HepG2 (cell line): ENCODE measurements around the gene DTWD2. TPM values are rescaled to one million over a fixed set of nuclear protein-coding genes. Genes with fewer than 3 reads are reported as not detected.

Experiments
- ATAC-seq: fragments of 200-7000 bp; cut with Tn5 transposase; 3 replicates; pipeline ENCODE4 v1.9.1; 2020; ENCODE audit warnings: mild to moderate bottlenecking, moderate library complexity
- BruUV-seq: library from RNA; stranded (reverse); fragments of 400-500 nt; replicated peaks from 2 replicates; lab custom pipeline; 2021; lab: Mats Ljungman, UMichigan
- CTCF ChIA-PET: fragments of 300-600 bp; formaldehyde crosslinking; extraction: SDS; loops from one replicate; lab custom pipeline; 2021; ENCODE audit warnings: low total read pairs, inconsistent platforms, low intra/inter-chr PET ratio; lab: Yijun Ruan, JAX
- POLR2A ChIA-PET: fragments of 350-600 bp; sonication (Branson Sonifier 250); formaldehyde crosslinking; loops from one replicate; lab custom pipeline; 2020; ENCODE audit warnings: antibody characterized with exemption, inconsistent platforms; lab: Yijun Ruan, JAX
- DNase-seq: peaks from one replicate; pipeline ENCODE4 v3.0.0-alpha.2; 2015; ENCODE audit warnings: low spot score
- FAIRE-seq: peaks from 3 replicates; lab custom pipeline; 2011; peaks lifted over from hg19 to GRCh38; lab: Jason Lieb, UNC
- H2AFZ ChIP-seq: one replicate; pipeline ENCODE4 v1.6.1; 2011; ENCODE audit warnings: low read length, inconsistent platforms
- H3K27ac ChIP-seq: fragments of 300-600 bp; 3 replicates; pipeline ENCODE4 v1.8.0; 2011; ENCODE audit warnings: mixed run types, mild to moderate bottlenecking, mixed read lengths, low read length, inconsistent platforms; ENCODE audit not compliant: insufficient read depth; ENCODE audit errors: extremely low read length
- H3K27me3 ChIP-seq, 2 experiments: fragments of 200-600 bp in 1 of 2; 2 replicates in 1 of 2; 3 replicates in 1 of 2; pipeline versions ENCODE4 v1.6.0 to v1.8.0; 2011; ENCODE audit warnings: low read length in 2 of 2, mild to moderate bottlenecking in 2 of 2, moderate library complexity in 2 of 2, inconsistent platforms in 1 of 2; ENCODE audit not compliant: insufficient read depth in 2 of 2, control insufficient read depth in 1 of 2
- H3K36me3 ChIP-seq, 2 experiments: fragments of 200-600 bp in 1 of 2; replicated peaks in 1 of 2; 2 replicates in 1 of 2; 3 replicates in 1 of 2; pipeline versions ENCODE4 v1.5.1 to v1.8.0; 2011; ENCODE audit warnings: low read length in 2 of 2, inconsistent platforms in 1 of 2; ENCODE audit not compliant: insufficient read depth in 2 of 2, control insufficient read depth in 1 of 2
- H3K4me1 ChIP-seq: 2 replicates; pipeline ENCODE4 v1.5.1; 2012; ENCODE audit warnings: low read length, inconsistent platforms; ENCODE audit not compliant: insufficient read depth
- H3K4me2 ChIP-seq: 2 replicates; pipeline ENCODE4 v1.6.0; 2011; ENCODE audit warnings: low read depth, low read length, inconsistent platforms
- H3K4me3 ChIP-seq, 3 experiments: fragments of 200-600 bp in 1 of 3; sonication (generic), shearing (Covaris generic) in 1 of 3; replicated peaks in 1 of 3; 2 replicates each; pipeline ENCODE4 v1.5.1; 2011 to 2016; ENCODE audit warnings: low read length in 3 of 3, inconsistent platforms in 2 of 3, low read depth in 2 of 3, mild to moderate bottlenecking in 2 of 3, control low read depth in 1 of 3, mixed read lengths in 1 of 3; ENCODE audit not compliant: insufficient read depth in 1 of 3
- H3K79me2 ChIP-seq: one replicate; pipeline ENCODE4 v1.6.1; 2011; ENCODE audit warnings: low read length, inconsistent platforms; ENCODE audit not compliant: insufficient read depth
- H3K9ac ChIP-seq: 2 replicates; pipeline ENCODE4 v1.6.0; 2011; ENCODE audit warnings: mild to moderate bottlenecking, low read depth, low read length, inconsistent platforms; ENCODE audit not compliant: insufficient read depth
- H3K9me3 ChIP-seq: 2 replicates; pipeline ENCODE4 v1.5.1; 2012; ENCODE audit warnings: mild to moderate bottlenecking, low read length
- H4K20me1 ChIP-seq: 2 replicates; pipeline ENCODE4 v1.6.0; 2011; ENCODE audit warnings: inconsistent platforms, mild to moderate bottlenecking, low read length, moderate library complexity; ENCODE audit not compliant: insufficient read depth
- CREBL2 ChIP-seq: sonication (generic); formaldehyde crosslinking; IDR thresholded peaks from 2 replicates; pipeline ENCODE4 v1.8.1; 2023; ENCODE audit warnings: missing genetic modification reagents, mild to moderate bottlenecking, borderline replicate concordance
- DR1 ChIP-seq: sonication (generic); formaldehyde crosslinking; IDR thresholded peaks from 2 replicates; pipeline ENCODE4 v1.8.0; 2021; ENCODE audit warnings: mild to moderate bottlenecking, missing genetic modification reagents, inconsistent platforms
- FOXP1 ChIP-seq, 2 experiments: fragments of 450-650 bp in 1 of 2; IDR thresholded peaks; 2 replicates each; pipeline ENCODE4 v1.6.1; 2017 to 2018; ENCODE audit warnings: antibody characterized with exemption in 1 of 2
- HNRNPK ChIP-seq: fragments of 200-400 bp; formaldehyde crosslinking; IDR thresholded peaks from 2 replicates; pipeline ENCODE4 v1.6.1; 2018; ENCODE audit warnings: low read length, low read depth, moderate library complexity, mild to moderate bottlenecking; ENCODE audit not compliant: poor library complexity, severe bottlenecking
- ISX ChIP-seq: sonication (generic); formaldehyde crosslinking; conservative IDR thresholded peaks from 2 replicates; pipeline ENCODE4 v1.5.0; 2020; ENCODE audit warnings: missing genetic modification reagents
- MEIS2 ChIP-seq: sonication (generic); formaldehyde crosslinking; IDR thresholded peaks from 2 replicates; pipeline ENCODE4 v1.9.0; 2021; ENCODE audit warnings: mild to moderate bottlenecking, missing genetic modification reagents
- NFRKB ChIP-seq: fragments of 450-650 bp; IDR thresholded peaks from 2 replicates; pipeline ENCODE4 v1.6.1; 2017
- POLR2AphosphoS5 ChIP-seq: IDR thresholded peaks from 2 replicates; pipeline ENCODE4 v1.6.1; 2012; ENCODE audit warnings: low read depth, low read length
- PTBP1 ChIP-seq: fragments of 200-400 bp; formaldehyde crosslinking; IDR thresholded peaks from 2 replicates; pipeline ENCODE4 v1.6.1; 2018; ENCODE audit warnings: low read length, low read depth; ENCODE audit not compliant: poor library complexity, severe bottlenecking
- SIN3A ChIP-seq: IDR thresholded peaks from 2 replicates; pipeline ENCODE4 v1.6.1; 2011; ENCODE audit warnings: low read depth, mild to moderate bottlenecking, control low read depth, low read length, borderline replicate concordance
- UBTF ChIP-seq: sonication (generic); formaldehyde crosslinking; IDR thresholded peaks from 2 replicates; pipeline ENCODE4 v1.4.0; 2020; ENCODE audit warnings: mild to moderate bottlenecking, missing genetic modification reagents
- ZNF281 ChIP-seq: sonication (generic); formaldehyde crosslinking; IDR thresholded peaks from 2 replicates; pipeline ENCODE4 v1.4.0; 2020; ENCODE audit warnings: missing genetic modification reagents, borderline replicate concordance
- ZNF292 ChIP-seq: sonication (generic); formaldehyde crosslinking; IDR thresholded peaks from 2 replicates; pipeline ENCODE4 v1.8.1; 2022; ENCODE audit warnings: mild to moderate bottlenecking, low read depth, missing genetic modification reagents, borderline replicate concordance
- ZNF326 ChIP-seq: sonication (generic); formaldehyde crosslinking; IDR thresholded peaks from 2 replicates; pipeline ENCODE4 v1.4.0; 2020; ENCODE audit warnings: missing genetic modification reagents, borderline replicate concordance
- ZNF431 ChIP-seq: sonication (generic); formaldehyde crosslinking; IDR thresholded peaks from 2 replicates; pipeline ENCODE4 v1.9.0; 2022; ENCODE audit warnings: missing genetic modification reagents, low read depth, mild to moderate bottlenecking, borderline replicate concordance
- ZNF619 ChIP-seq: sonication (generic); formaldehyde crosslinking; IDR thresholded peaks from 2 replicates; pipeline ENCODE4 v1.4.0; 2020; ENCODE audit warnings: mild to moderate bottlenecking, missing genetic modification reagents
- ZNF772 ChIP-seq: sonication (generic); formaldehyde crosslinking; IDR thresholded peaks from 2 replicates; pipeline ENCODE4 v1.5.0; 2020; ENCODE audit warnings: mild to moderate bottlenecking, missing genetic modification reagents
- ZUFSP ChIP-seq: sonication (generic); formaldehyde crosslinking; IDR thresholded peaks from 2 replicates; pipeline ENCODE4 v1.9.0; 2021; ENCODE audit warnings: missing genetic modification reagents, mild to moderate bottlenecking, borderline replicate concordance
- WGBS: methylation state at CpG from one replicate; pipeline ENCODE4 v1.1.6; 2017; ENCODE audit warnings: low lambda C conversion rate; 5-methylcytosine and 5-hydroxymethylcytosine counted together
- in situ Hi-C: cut with HindIII; loops from 2 replicates; pipeline ENCODE4 v1.10.0; 2017; ENCODE audit warnings: low pct_unique_long_range_greater_than_20kb; ENCODE audit not compliant: extremely low pct_ligation_motif_present
- intact Hi-C: fragments of 100-400 bp; cut with micrococcal nuclease; formaldehyde crosslinking; loops from one replicate; pipeline ENCODE4 v1.10.0; 2022; ENCODE audit not compliant: unreplicated experiment
- polyA plus RNA-seq, 8 experiments: library from polyadenylated mRNA; depleted of rRNA in 3 of 8; stranded (reverse) in 7 of 8; unstranded in 1 of 8; fragments of >200 nt; fragmentation: Illumina TruSeq in 4 of 8; extraction: Trizol in 4 of 8; gene quantifications; 2 replicates each; pipeline versions ENCODE4 v1.2.1 to v1.2.3, GENCODE V29; 2011 to 2016; ENCODE audit warnings: low read depth in 4 of 8, missing spikeins in 1 of 8, mixed read lengths in 1 of 8; ENCODE audit not compliant: insufficient read depth in 1 of 8
- total RNA-seq, 5 experiments: library from RNA; depleted of rRNA; stranded (reverse); fragments of >200 nt; fragmentation: Illumina TruSeq; extraction: Trizol; gene quantifications; 2 replicates each; pipeline ENCODE4 v1.2.3, GENCODE V29; 2016; ENCODE audit warnings: low read depth in 1 of 5

Gene DTWD2
- total and polyA plus RNA-seq, 2 of the 13 experiments (the other 11 are each of a cell fraction or from before 2014, with no cell fraction given), result 1.6 to 6.0 TPM

GRCh38 chr5:119016125-119016774 is 27.9 kb upstream of the DTWD2 start:
- H2AFZ ChIP-seq, result no peak overlapping the region
- ChIA-PET POLR2A (no interaction called here), CTCF (no interaction called here)
- H3K4me1 ChIP-seq, result no peaks in the 10 kb centered on the region
- no TSS peak for BruUV-seq
- no peak overlapping the region for H3K4me3 ChIP-seq
- no peaks in the 10 kb centered on the region for H3K9me3 ChIP-seq
- no peak overlapping the region for H3K9ac ChIP-seq
- in situ Hi-C loops (no loop called here), intact Hi-C loops (no loop called here)
- H3K79me2 ChIP-seq, result no peaks in the 10 kb centered on the region
- no peak for DNase-seq
- H3K4me2 ChIP-seq, result no peak overlapping the region
- FAIRE-seq, result no peak
- 43% methylated on average over 7 of the region's 7 CpGs for WGBS
- no peak overlapping the region for H3K27ac ChIP-seq
- no peak for ATAC-seq
- H3K36me3 ChIP-seq, result no peaks in the 10 kb centered on the region
- H3K27me3 ChIP-seq, result no peaks in the 10 kb centered on the region
- no peaks in the 10 kb centered on the region for H4K20me1 ChIP-seq
- TF ChIP-seq ZNF619 (no peak), HNRNPK (no peak), SIN3A (no peak), ZNF292 (CRISPR knock-in tag) (no peak), FOXP1 (IDR thresholded peaks at IDR 0.05) (no peak), FOXP1 (CRISPR knock-in tag; IDR thresholded peaks at IDR 0.05) (no peak), ZNF431 (CRISPR knock-in tag) (no peak), MEIS2 (CRISPR knock-in tag) (no peak), ZUFSP (CRISPR knock-in tag) (no peak), POLR2AphosphoS5 (no peak), ZNF281 (CRISPR knock-in tag) (no peak), ISX (no peak), ZNF772 (CRISPR knock-in tag) (no peak), DR1 (CRISPR knock-in tag) (no peak), NFRKB (no peak), ZNF326 (CRISPR knock-in tag) (no peak), CREBL2 (no peak), PTBP1 (no peak), UBTF (CRISPR knock-in tag) (no peak)
